IPS-NIHi11 (cell line): ENCODE measurements around the gene DMBT1.
"Not testable (repeated sequence)": the region's sequence is repeated elsewhere in the genome, so short reads cannot be mapped to it uniquely, and the experiment has no call there.

Experiments used
- DNase-seq: peaks from one replicate; pipeline ENCODE4 v3.0.0; 2012; ENCODE audit warnings: mixed read lengths, low spot score

DMBT1 gene

GRCh38 chr10:122587098-122587760 is 26.7 kb downstream of the DMBT1 start:
- DNase-seq = no peak

- no peak for DNase-seq
Observed at GRCh38 chr10:122588381-122588780, 27.8 kb downstream of the DMBT1 start.

GRCh38 chr10:122590153-122590552 is 29.6 kb downstream of the DMBT1 start:
- DNase-seq = no peak

- no peak for DNase-seq
Observed at GRCh38 chr10:122591736-122592135, 31.2 kb downstream of the DMBT1 start.

- no peak for DNase-seq
Observed at GRCh38 chr10:122592161-122592560, 31.6 kb downstream of the DMBT1 start.

- DNase-seq = no peak
Observed at GRCh38 chr10:122617476-122618270, 57.1 kb downstream of the DMBT1 start.

GRCh38 chr10:122618461-122619165 is 58.1 kb downstream of the DMBT1 start:
- DNase-seq = no peak

GRCh38 chr10:122620961-122621360 is 60.4 kb downstream of the DMBT1 start:
- not testable (repeated sequence) for DNase-seq

- no peak for DNase-seq
Observed at GRCh38 chr10:122624546-122624945, 64.0 kb downstream of the DMBT1 start.

- DNase-seq = no peak
Observed at GRCh38 chr10:122630526-122630925, 70.0 kb downstream of the DMBT1 start.

- DNase-seq = no peak
Observed at GRCh38 chr10:122632031-122632430, 71.5 kb downstream of the DMBT1 start.

- DNase-seq = no peak
Observed at GRCh38 chr10:122632576-122632975, 72.0 kb downstream of the DMBT1 start.

- no peak for DNase-seq
Observed at GRCh38 chr10:122636953-122637352, 76.4 kb downstream of the DMBT1 start.

GRCh38 chr10:122637376-122637775 is 76.8 kb downstream of the DMBT1 start:
- no peak for DNase-seq

- no peak for DNase-seq
Observed at GRCh38 chr10:122638106-122638505, 77.6 kb downstream of the DMBT1 start.

GRCh38 chr10:122639801-122640200 is 79.2 kb downstream of the DMBT1 start:
- DNase-seq = no peak

- no peak for DNase-seq
Observed at GRCh38 chr10:122640921-122641320, 80.4 kb downstream of the DMBT1 start.

GRCh38 chr10:122642726-122643605 is 82.4 kb downstream of the DMBT1 start:
- no peak for DNase-seq

- DNase-seq = no peak
Observed at GRCh38 chr10:122643931-122644534, 83.5 kb downstream of the DMBT1 start.

GRCh38 chr10:122646511-122647382 is 86.2 kb downstream of the DMBT1 start:
- no peak for DNase-seq
